Stimulated activated naive CD8-positive, alpha-beta T cell treated with anti-CD3 and anti-CD28 coated beads, Interleukin-15, amount 100 ng/mL, for 72 hours (primary cell): ENCODE data around the gene YES1.

ENCODE experiments used
- ATAC-seq: fragments of 150-1000 bp; cut with Tn5 transposase; 2 replicates; pipeline ENCODE4 v1.10.0; 2021; ENCODE audit warnings: mild to moderate bottlenecking, moderate library complexity
- DNase-seq, 2 donors: peaks; one replicate each; pipeline ENCODE4 v3.0.0; 2021 to 2022
- H3K27ac Mint-ChIP-seq, 2 donors: one replicate each; pipeline ENCODE4 v1.8.0; 2022; ENCODE audit warnings: mild to moderate bottlenecking in 2 of 2, mixed read lengths in 2 of 2, moderate library complexity in 2 of 2
- H3K27me3 Mint-ChIP-seq: one replicate; pipeline ENCODE4 v1.8.0; 2022; ENCODE audit warnings: mixed read lengths
- H3K4me1 Mint-ChIP-seq: one replicate; pipeline ENCODE4 v1.8.0; 2022; ENCODE audit warnings: mild to moderate bottlenecking, mixed read lengths
- H3K4me3 Mint-ChIP-seq, 2 donors: one replicate each; pipeline ENCODE4 v1.8.0; 2022; ENCODE audit warnings: mild to moderate bottlenecking in 2 of 2, mixed read lengths in 2 of 2, moderate library complexity in 1 of 2
- H3K9me3 Mint-ChIP-seq, 2 donors: one replicate each; pipeline ENCODE4 v1.8.0; 2022; ENCODE audit warnings: mixed read lengths in 2 of 2

Gene YES1

DNA sequence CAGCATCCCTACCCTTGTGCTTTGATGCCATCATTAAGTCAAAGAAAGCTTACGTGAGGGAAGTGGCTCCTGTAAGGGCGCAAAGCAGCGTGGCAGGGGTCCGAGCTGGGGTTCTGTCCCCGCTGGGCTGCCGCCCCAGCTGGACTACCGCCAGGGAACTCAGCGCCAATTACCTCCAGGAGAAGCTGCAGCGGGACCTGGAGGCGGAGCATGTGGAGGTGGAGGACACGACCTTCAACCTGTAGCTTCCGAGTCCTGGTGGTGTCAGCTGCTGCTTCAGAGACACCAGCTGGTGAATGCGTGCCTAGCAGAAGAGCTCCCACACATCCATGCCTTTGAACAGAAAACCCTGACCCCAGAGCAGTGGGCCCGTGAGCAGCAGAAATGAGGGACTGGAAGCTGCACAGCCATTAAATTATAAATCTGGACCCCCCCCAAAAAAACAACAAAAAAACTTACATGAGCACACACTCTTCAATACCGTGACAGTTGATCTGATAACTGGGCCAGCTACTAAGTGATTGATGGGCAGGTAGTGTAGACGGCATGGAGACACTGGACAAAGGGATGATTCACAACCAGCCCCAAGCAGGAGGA, 20.1 kb upstream of the YES1 start:
- peak overlapping the region in 1 of 2 donors; percentile 9 for H3K27ac Mint-ChIP-seq
- no peak overlapping the region for H3K4me3 Mint-ChIP-seq
- H3K9me3 Mint-ChIP-seq: no peaks in the 10 kb centered on the region
- H3K4me1 Mint-ChIP-seq: peaks cover 39% of the 10 kb centered on the region
- H3K27me3 Mint-ChIP-seq: no peaks in the 10 kb centered on the region
- no peak for DNase-seq
- ATAC-seq: peak; percentile 41

DNA sequence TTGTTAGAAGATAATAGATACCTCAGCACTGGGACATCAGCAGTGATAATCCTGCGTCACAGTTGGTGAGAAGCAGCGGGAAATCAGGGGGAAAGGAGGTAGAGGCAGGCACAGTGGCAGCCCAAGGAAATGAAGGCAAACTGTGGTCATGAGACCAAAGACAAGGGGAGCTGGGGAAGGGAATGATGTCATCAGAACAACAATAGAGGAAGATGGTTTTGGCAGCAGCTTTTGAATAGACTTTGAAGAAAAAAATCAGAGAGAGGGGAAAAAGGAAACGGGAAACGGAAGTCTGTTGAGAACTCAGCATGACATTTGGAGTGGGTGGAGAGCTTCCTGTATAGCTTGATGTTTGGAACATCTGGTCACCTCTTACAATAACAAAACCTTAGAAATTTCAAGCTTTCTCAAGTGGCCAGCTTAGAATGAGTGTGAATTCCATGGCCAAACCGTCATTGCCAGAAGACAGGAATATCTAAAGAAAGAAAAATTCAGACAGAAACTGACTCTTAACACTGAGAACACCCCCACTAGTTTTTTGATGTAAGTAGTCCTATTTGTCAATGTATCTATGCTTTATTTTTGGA, 18.4 kb upstream of the YES1 start:
- Mint-ChIP-seq H3K27me3 (no peaks in the 10 kb centered on the region), H3K27ac (peak overlapping the region; percentile 71 to 87), H3K4me1 (peaks cover 49% of the 10 kb centered on the region), H3K4me3 (peak overlapping the region; percentile 68 to 75), H3K9me3 (no peaks in the 10 kb centered on the region)
- peak in 1 of 2 donors; percentile 20 for DNase-seq
- ATAC-seq: peak; percentile 79

DNA sequence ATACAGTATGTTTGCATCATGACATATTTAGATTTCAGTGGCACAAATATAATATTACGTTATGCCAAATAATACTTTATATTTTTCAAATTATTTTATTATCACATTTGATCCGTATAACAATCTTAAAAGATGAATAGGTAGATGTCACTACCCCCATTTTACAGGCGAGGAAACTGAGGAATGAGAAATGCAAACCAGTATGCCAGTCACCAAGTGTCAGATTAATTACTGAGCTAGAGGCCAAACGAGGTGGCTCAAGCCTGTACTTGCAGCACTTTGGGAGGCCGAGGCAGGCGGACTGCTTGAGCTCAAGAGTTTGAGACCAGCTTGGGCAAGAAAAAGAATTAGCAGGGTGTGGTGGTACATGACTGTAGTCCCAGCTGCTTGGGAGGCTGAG, 17.4 kb upstream of the YES1 start:
- Mint-ChIP-seq H3K9me3 (no peaks in the 10 kb centered on the region), H3K4me3 (no peak overlapping the region), H3K27ac (peak overlapping the region in 1 of 2 donors; percentile 65), H3K27me3 (no peaks in the 10 kb centered on the region), H3K4me1 (peaks cover 49% of the 10 kb centered on the region)
- ATAC-seq (no peak), DNase-seq (no peak)

DNA sequence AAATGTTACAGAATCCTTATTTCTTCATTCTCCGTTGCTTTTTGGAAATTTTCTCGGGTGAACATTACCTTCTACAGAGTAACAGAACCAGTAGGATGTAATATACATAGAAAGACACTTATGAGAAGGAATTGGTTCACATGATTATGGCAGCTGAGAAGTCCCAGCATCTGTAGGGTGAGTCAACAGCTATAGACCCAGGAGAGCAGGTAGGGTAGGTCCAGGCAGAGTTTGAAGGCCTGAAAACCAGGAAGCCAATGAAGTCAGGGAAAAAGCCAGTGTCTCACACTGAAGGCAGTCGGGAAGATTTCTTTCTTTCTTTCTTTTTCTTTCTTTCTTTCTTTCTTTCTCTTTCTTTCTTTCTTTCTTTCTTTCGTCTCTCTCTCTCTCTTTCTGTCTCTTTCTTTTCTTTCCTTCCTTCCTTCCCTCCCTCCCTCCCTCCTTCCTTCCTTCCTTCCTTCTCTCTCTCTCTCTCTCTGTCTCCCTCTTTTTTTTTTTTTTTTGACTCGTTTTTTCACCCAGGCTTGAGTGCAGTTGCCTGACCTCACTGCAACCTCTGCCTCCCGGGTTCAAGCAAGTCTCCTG, 15.1 kb upstream of the YES1 start:
- Mint-ChIP-seq H3K27me3 (no peaks in the 10 kb centered on the region), H3K4me3 (no peak overlapping the region), H3K27ac (peak overlapping the region in 1 of 2 donors; percentile 40), H3K9me3 (no peaks in the 10 kb centered on the region), H3K4me1 (peaks cover 46% of the 10 kb centered on the region)
- DNase-seq (no peak), ATAC-seq (no peak)

DNA sequence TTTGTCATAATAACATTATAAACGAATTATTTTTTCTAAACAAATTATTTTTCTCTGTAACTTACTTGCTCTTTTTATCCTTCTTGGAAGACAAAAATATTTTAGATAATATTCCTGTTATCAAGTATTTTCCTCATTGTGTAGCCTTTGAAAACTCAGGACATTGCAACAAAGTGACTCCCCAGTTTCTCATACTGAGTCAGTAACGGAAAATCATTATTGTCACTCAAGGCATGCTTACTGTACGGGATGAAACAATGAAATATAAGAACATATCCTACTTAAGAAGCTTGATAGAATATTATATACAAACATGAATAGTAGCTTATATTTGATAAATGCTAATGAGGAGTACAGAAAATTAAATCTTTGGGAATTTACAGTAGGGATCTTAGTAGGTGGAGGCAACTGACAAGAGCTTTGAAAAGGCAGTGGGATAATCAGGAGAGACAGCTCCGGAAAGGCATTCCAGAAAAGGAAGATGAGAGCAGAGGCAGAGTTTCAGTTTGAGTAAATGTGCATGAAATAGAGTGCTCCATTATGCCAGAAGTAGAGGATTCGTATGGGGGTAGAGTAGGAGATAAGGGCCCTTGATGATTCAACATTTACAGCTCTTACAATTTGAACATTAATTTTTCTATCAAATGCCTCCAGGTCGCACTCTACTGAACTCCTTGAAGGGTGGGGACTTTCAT, 14.0 kb upstream of the YES1 start:
- no peak for DNase-seq
- peaks cover 34% of the 10 kb centered on the region for H3K4me1 Mint-ChIP-seq
- no peak overlapping the region for H3K27ac Mint-ChIP-seq
- no peaks in the 10 kb centered on the region for H3K9me3 Mint-ChIP-seq
- no peak for ATAC-seq
- no peak overlapping the region for H3K4me3 Mint-ChIP-seq
- no peaks in the 10 kb centered on the region for H3K27me3 Mint-ChIP-seq

DNA sequence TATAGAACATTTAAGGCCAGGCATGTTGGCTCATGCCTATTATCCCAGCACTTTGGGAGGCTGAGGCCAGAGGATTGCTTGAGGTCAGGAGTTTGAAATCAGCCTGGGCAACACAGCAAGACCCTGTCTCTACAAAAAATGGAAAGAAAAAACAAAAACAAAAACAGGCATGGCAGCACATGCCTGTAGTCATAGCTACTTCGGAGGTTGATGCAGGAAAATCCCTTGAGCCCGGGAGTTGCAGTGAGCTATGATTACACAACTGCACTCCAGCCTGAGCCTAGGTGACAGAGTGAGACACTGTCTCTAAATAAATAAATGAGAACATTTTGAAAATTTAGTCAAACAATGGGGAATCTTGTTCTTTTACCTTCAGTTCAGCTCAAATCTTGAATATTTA, 12.1 kb upstream of the YES1 start:
- no peaks in the 10 kb centered on the region for H3K27me3 Mint-ChIP-seq
- no peak overlapping the region for H3K27ac Mint-ChIP-seq
- no peak for DNase-seq
- no peak for ATAC-seq
- H3K4me3 Mint-ChIP-seq: no peak overlapping the region
- H3K4me1 Mint-ChIP-seq: peaks cover 16% of the 10 kb centered on the region
- no peaks in the 10 kb centered on the region for H3K9me3 Mint-ChIP-seq

DNA sequence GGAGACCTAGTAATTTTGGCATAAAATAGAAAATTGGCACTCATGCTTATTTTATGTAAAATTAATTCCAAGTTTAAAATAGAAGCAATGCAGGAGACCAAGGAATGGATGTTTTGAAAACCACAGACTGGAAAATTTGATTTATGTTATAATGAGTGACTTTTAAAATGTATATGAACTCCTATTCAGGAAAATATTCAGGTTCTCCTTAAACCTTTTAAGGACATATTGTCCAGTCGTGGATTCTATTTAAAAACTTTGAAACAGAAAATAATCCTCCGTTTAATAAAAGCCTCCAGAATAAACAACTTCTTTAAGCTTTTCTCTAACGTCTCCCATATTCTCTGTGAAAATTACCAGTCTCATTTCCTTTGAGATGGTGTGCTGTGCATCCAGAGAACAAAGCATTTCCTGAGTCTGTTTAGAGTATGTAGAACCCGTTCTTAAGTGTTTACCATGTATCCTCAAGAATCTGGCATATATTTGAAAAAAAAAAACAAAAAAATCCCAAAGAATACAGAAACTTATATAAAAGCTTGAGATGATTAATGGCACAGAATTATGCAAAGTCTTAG, 8.6 kb upstream of the YES1 start:
- Mint-ChIP-seq H3K27me3 (no peaks in the 10 kb centered on the region), H3K4me1 (peaks cover 16% of the 10 kb centered on the region), H3K27ac (no peak overlapping the region), H3K4me3 (no peak overlapping the region), H3K9me3 (no peaks in the 10 kb centered on the region)
- DNase-seq (no peak), ATAC-seq (no peak)

DNA sequence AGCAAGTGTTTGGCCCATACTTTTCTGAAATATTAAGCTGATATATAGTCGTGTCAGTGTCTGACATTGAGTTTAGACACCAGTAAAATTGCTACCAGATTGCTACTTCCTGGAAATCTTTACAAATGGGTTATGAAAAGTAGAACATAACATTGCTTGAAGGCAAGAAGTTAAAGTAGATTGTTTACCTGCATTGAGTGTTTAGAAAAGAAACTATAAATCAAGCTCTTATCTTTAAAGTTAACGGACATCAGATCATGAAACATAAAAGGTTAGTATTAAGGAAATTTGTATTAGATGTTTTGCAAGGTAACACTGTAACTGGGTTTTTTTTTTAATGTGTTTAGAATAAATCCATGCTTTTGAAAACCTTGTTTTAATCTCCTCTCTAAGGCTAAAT, 4.8 kb upstream of the YES1 start:
- ATAC-seq (no peak), DNase-seq (no peak)
- H3K4me3 Mint-ChIP-seq: no peak overlapping the region
- peak overlapping the region in 1 of 2 donors; percentile 7 for H3K27ac Mint-ChIP-seq
- H3K9me3 Mint-ChIP-seq: no peaks in the 10 kb centered on the region
- H3K27me3 Mint-ChIP-seq: no peaks in the 10 kb centered on the region
- H3K4me1 Mint-ChIP-seq: peaks cover 47% of the 10 kb centered on the region

DNA sequence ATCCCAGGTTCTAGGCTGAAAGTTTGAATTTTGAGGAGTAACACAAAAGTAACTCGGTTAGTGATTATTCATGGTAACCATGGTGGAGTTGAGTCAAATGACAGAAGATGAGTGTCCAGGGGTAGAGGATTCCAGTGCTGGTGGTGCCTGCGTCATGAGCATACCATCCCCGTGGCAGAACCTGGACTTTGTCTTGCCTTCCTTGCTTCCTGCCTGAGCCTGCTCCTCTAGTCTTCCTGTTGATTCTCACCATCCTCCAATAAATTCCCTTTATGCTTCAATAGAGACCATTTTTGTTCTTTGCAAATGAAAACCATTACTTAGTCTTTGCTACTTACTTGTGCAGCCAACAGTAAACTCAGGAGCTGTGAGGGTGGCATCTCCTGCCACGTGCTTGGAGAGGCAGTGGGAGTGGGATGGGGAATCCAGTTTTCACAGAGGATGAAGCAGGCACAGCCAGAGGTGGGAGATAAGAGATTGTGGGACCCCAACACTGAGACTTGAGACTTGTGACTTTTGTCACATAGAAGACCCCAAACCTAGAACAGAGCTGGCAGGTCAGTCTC, 4.1 kb upstream of the YES1 start:
- Mint-ChIP-seq H3K4me3 (no peak overlapping the region), H3K27me3 (no peaks in the 10 kb centered on the region), H3K9me3 (no peaks in the 10 kb centered on the region), H3K4me1 (peaks cover 47% of the 10 kb centered on the region), H3K27ac (no peak overlapping the region)
- DNase-seq (no peak), ATAC-seq (no peak)

DNA sequence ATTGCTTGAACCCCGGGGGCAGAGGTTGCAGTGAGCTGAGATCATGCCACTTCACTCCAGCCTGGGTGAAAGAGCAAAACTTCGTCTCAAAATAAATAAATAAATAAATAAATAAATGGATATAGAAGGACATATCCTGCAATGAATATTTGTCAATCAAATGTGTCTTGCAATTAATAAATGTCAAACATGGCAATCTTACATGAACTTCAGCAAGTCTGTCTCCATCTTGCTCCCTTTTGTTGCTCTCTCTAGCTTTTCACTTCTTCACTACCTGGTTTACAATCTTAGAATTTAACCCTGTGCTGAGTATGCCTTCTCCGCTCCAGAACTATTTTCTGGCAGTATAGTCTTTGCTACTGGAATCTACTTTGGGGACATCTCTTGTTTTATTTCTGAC, 3.3 kb upstream of the YES1 start:
- Mint-ChIP-seq H3K9me3 (no peaks in the 10 kb centered on the region), H3K4me1 (peaks cover 48% of the 10 kb centered on the region), H3K27me3 (no peaks in the 10 kb centered on the region), H3K27ac (no peak overlapping the region), H3K4me3 (no peak overlapping the region)
- DNase-seq (no peak), ATAC-seq (no peak)

DNA sequence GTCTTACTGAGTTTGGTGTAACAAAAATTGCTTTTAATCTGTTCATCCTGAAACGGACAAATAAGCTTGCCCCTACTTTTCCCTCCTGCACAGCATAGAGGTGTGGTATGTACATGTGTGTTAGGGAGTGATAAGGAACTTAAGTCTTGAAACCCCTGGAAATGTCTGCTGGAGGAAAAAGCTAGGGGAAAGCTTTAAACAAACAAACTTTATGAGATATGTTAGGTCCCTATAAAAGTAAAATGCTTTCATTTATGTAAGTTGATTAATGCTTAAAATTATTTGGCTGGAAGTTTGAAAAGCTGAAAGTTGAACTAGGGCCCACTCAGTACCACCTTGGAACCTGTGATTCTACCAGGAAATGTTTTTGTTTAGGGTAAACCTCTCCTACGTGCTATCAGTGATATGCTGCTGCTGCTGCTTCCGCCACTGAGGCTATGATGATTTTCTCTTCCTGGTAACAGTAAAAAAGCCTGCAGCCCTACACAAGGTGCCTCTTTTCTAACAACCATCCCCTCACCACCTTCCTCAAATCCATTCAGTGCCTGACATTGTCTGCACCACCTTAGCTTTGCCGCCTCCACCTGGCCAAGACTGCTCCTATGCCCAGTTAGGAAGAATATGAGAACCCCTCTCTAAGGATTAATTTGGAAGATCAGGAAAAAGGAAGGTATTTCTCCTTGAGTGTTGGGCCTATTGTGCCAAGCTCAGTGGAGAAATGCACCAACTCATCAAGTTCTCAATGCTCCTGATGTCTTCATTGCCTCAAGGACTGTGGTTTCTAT, 2.5 kb upstream of the YES1 start:
- Mint-ChIP-seq H3K4me3 (peak overlapping the region; percentile 21 to 51), H3K27me3 (no peaks in the 10 kb centered on the region), H3K4me1 (peaks cover 57% of the 10 kb centered on the region)

DNA sequence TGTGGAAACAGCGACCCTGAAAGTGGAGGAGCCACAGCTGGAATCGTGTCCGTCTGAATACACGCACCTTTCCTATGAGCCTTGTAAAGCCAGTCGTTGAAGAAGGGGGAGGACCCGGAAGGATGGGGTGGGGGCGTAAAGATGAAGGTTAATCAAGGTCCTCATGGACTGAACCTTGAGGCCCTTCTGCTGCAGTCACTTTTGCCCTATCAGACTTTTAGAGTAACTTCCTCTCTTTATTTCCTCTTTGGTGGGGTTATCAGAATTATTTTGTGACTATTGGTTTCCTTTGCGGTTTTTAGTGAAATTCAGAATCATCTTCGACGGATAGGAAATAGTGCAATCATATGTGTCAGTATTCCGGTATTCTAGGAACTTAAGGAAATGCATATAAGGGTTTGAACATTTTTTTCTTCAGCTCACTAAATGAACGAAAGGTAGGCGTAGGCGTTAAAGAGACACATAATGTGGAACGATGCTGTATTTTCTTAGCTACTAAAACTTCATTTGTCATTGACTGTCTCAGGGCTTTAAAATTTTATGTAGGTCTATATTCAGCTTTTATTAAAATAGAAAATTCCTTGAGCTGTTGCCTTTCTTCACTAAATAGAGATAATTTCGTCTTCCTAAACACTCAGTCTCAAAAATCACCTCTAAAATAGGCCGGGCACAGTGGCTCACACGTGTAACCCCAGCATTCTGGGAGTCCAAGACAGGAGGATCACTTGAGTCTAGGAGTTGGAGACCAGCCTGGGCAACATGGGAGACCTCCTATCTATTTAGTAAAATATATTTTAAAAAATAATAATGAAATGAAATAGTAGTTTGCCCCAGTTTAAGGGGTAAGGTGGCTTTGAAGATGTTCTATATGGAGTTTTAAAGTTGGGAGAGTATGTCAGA, 1.4 kb upstream of the YES1 start:
- H3K9me3 Mint-ChIP-seq: no peaks in the 10 kb centered on the region
- H3K27me3 Mint-ChIP-seq: no peaks in the 10 kb centered on the region
- H3K4me3 Mint-ChIP-seq: peak overlapping the region; percentile 92 to 94
- peak overlapping the region; percentile 99 to 100 for H3K27ac Mint-ChIP-seq
- DNase-seq (no peak), ATAC-seq (peak; percentile 54)
- peaks cover 67% of the 10 kb centered on the region for H3K4me1 Mint-ChIP-seq

More for the DNA sequence above, 2.5 kb upstream of the YES1 start:
- Mint-ChIP-seq H3K27ac (peak overlapping the region in 1 of 2 donors; percentile 35), H3K9me3 (no peaks in the 10 kb centered on the region)
- DNase-seq (no peak), ATAC-seq (no peak)

DNA sequence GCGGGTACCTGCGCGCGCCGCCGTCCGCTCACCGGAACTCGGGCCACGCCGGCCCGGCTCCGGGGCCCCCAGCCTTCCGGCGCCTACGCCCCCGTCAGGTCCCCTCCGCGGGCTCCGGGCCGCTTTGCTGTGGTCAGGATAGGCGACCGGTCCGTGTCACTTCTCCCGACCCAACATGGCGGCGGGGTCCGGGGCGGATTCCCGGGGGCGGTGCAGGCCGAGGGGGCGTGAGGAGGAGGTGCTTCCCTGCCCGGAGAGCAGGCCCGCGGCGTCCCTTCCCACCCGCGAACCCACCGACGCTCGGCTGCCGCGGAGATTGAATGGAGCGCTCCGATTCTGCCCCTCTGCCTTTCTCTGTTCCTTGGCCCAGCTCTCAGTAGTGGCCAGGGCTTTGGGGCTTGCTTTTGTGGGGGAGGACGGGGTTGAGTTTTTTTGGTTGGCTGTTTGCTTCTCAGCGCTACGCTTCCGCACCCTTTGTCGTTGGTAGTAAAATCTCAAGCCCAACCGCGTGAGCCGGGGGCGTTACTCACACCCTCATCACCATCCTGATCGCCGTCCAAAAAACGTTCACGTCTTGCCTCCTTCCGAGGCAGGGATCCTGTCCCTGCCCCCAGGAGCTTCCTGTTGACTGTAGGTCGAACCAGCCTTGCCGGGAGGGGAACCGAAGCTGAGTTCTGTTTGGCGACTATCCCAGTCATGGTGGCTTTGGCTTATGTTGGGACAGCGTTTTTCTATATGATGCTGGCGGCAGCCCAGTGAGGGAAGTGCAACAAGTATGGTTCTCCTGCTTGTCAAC, 532 bp upstream of the YES1 start:
- no peaks in the 10 kb centered on the region for H3K9me3 Mint-ChIP-seq
- peak; percentile 75 for ATAC-seq
- peak overlapping the region; percentile 99 to 100 for H3K27ac Mint-ChIP-seq
- peaks cover 76% of the 10 kb centered on the region for H3K4me1 Mint-ChIP-seq
- peak; percentile 86 for DNase-seq
- H3K4me3 Mint-ChIP-seq: peak overlapping the region; percentile 92 to 94
- no peaks in the 10 kb centered on the region for H3K27me3 Mint-ChIP-seq
